ENCODE measurements around the gene TRIM28.

TRIM28 gene

GRCh38 chr19:58514564-58515022 lies 29.3 kb upstream of the TRIM28 start:
- peak overlapping the region; percentile 75 for H3K4me3 ChIP-seq (ENCODE audit: low read length)
- TF ChIP-seq ZNF274 (IDR thresholded peaks at IDR 0.05; ENCODE audit: low read depth, low read length) = no peak

DNA sequence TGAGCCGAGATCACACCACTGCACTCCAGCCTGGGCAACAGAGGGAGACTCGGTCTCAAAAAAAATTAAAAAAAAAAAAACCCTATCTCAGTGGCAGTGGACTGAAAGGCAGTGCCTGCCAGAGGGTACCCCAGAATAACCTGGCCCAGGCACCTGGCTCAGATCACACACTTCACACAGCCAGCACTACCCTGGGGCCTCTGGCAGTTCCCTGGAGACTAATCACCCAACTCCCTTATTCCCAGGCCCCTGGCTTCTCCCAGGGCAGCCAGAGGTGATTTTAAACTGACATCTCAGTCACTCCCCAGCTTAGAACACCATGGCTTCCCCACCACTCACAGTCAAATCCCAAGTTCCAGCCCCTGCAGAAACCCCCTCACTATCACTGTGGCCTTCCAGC lies 28.6 kb upstream of the TRIM28 start:
- no peak overlapping the region for H3K4me3 ChIP-seq (ENCODE audit: low read length)

GRCh38 chr19:58516246-58516836 lies 27.5 kb upstream of the TRIM28 start:
- no peak for TF ChIP-seq ZNF274 (IDR thresholded peaks at IDR 0.05; ENCODE audit: low read depth, low read length)
- H3K4me3 ChIP-seq (ENCODE audit: low read length) = no peak overlapping the region

More for the DNA sequence above, 28.6 kb upstream of the TRIM28 start:
- no peak for TF ChIP-seq ZNF274 (IDR thresholded peaks at IDR 0.05; ENCODE audit: low read depth, low read length)

GRCh38 chr19:58516964-58517833 lies 26.7 kb upstream of the TRIM28 start:
- H3K4me3 ChIP-seq (ENCODE audit: low read length) = no peak overlapping the region
- no peak for TF ChIP-seq ZNF274 (IDR thresholded peaks at IDR 0.05; ENCODE audit: low read depth, low read length)

DNA sequence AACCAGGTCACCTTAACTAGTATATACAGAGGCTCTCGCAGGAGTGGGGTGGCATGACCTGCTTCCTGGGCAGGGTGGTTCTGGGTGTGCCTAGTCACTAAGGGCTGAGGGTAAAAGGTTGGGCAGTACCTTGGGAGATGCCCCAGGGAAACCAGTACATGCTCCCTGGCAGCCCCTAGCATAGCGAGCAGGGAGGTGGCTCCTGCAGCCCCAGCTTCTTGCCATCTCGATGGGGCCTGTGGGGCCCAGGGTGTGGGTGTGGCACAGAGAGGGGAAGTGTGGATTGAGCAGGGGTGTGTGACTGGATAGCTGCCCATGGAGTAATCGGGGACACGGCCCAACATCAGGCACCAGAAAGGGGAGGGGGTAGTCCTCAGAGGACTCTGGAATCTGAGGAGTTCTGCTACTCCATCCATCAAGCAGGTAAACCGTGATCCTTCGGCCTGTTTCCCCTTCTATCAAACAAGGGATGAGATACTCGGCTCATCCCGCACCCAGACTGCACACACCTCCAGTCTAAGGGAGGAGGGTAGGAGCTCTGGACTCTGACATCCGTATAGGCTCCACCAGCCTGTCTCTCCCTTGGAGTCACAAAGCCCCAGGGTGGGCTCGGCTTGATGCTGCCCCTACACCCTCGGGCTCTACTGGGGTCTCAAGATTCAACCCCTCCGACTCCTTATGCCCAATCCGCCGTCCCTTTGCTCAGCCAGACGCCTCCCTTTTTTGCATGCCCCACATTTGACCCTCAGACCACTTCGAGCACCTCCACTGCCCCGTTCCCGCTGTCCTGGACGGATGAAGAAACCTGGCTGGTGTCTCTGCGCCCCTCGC lies 25.4 kb upstream of the TRIM28 start:
- peak overlapping the region; percentile 83 for H3K4me3 ChIP-seq (ENCODE audit: low read length)
- TF ChIP-seq ZNF274 (IDR thresholded peaks at IDR 0.05; ENCODE audit: low read depth, low read length) = no peak

- TF ChIP-seq ZNF274 (IDR thresholded peaks at IDR 0.05; ENCODE audit: low read depth, low read length) = no peak
- peak overlapping the region; percentile 83 for H3K4me3 ChIP-seq (ENCODE audit: low read length)
Measured at GRCh38 chr19:58519087-58519354, 24.8 kb upstream of the TRIM28 start.

- TF ChIP-seq ZNF274 (IDR thresholded peaks at IDR 0.05; ENCODE audit: low read depth, low read length) = no peak
- H3K4me3 ChIP-seq (ENCODE audit: low read length) = peak within 1 kb of the TSS; percentile 83
Measured at GRCh38 chr19:58519355-58520256, 24.3 kb upstream of the TRIM28 start, which contains the start of gene ZBTB45. TSS of gene ZBTB45 (minus strand) at chr19:58519810. CDS start at chr19:58517673, 2,137 bp downstream.

DNA sequence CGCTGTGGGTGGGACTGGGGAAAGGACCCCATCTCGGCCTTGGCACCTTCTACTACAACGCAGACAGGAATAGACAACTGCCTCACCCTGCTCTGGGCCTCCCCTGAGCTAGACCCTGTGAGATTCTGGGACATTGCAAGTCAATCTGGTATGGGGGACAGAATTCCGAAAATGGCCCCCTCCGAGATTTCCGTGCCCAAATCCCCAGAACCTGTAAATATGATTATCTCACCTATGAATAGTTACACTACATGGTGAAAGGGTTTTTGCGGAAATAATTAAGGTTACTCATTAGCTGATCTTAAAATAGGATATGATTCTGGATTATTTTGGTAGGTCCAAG lies 23.6 kb upstream of the TRIM28 start:
- TF ChIP-seq ZNF274 (IDR thresholded peaks at IDR 0.05; ENCODE audit: low read depth, low read length) = no peak
- peak overlapping the region; percentile 83 for H3K4me3 ChIP-seq (ENCODE audit: low read length)

DNA sequence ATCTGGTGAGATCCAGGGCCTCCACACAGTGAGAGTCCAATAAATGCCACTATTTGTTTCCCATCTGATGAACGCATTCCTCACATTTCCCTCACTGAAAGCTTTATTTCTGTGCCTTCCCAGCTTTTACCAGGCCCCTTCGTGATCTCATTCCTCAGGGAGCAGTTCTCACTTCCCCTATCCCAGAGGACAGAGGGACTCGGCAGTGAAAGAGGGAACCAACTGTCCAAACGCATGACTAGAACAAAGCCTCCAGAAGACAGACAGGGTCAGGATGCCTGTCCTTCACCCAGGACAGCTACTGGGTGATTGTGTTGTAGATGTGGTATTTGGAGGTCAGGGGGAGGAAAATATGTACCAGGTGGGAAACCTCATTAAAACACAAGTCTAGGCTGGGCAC lies 22.2 kb upstream of the TRIM28 start:
- H3K4me3 ChIP-seq (ENCODE audit: low read length) = no peak overlapping the region
- TF ChIP-seq ZNF274 (IDR thresholded peaks at IDR 0.05; ENCODE audit: low read depth, low read length) = no peak

- no peak overlapping the region for H3K4me3 ChIP-seq (ENCODE audit: low read length)
Measured at GRCh38 chr19:58522709-58523108, 21.2 kb upstream of the TRIM28 start.

DNA sequence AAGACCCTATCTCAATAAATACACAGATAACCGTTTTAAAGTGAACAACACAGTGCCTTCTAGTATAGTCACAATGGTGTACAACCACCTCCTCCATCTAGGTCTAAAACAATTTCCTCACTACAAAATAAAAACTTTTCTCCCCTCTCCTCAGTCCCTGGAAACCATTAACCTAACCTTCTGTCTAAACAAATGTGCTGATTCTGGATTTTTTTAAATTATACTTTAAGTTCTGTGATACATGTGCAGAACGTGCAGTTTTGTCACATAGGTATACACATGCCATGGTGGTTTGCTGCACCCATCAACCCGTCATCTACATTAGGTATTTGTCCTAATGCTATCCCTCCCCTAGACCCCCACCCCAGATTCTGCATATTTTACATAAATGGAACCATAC lies 14.5 kb upstream of the TRIM28 start:
- TF ChIP-seq ZNF274 (IDR thresholded peaks at IDR 0.05; ENCODE audit: low read depth, low read length) = no peak
- no peak overlapping the region for H3K4me3 ChIP-seq (ENCODE audit: low read length)

More at GRCh38 chr19:58522709-58523108, 21.2 kb upstream of the TRIM28 start:
- TF ChIP-seq ZNF274 (IDR thresholded peaks at IDR 0.05; ENCODE audit: low read depth, low read length) = no peak

- TF ChIP-seq ZNF274 (IDR thresholded peaks at IDR 0.05; ENCODE audit: low read depth, low read length) = no peak
- H3K4me3 ChIP-seq (ENCODE audit: low read length) = no peak overlapping the region
Measured at GRCh38 chr19:58531034-58531840, 12.6 kb upstream of the TRIM28 start.

DNA sequence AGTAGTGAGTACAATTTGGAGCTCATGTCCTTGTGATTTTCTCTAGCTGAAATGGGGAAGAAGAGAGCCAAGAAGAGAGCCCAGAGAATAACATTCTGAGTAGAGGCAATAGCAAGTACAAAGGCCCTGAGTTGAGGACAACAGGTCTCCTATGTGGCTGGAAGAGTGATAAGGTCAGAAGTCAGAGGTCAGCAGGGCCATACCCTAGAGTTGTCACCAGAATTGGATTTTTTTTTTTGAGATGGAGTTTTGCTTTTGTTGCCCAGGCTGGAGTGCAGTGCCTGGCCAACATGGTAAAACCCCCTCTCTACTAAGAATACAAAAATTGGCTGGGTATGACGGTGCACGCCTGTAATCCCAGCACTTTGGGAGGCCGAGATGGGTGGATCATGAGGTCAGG lies 8.0 kb upstream of the TRIM28 start:
- H3K4me3 ChIP-seq (ENCODE audit: low read length) = no peak overlapping the region
- no peak for TF ChIP-seq ZNF274 (IDR thresholded peaks at IDR 0.05; ENCODE audit: low read depth, low read length)
